MG63 (cell line): Measurements from ENCODE around the gene VRK1. TPM values are rescaled to one million over a fixed set of nuclear protein-coding genes. Genes with fewer than 3 reads are reported as not detected.

Experiments used
- DNase-seq: peaks from one replicate; pipeline ENCODE4 v3.0.0-alpha.2; 2020
- H3K27me3 ChIP-seq: fragments of 250-450 bp; sonication (Bioruptor Pico); 2 replicates; pipeline ENCODE4 v1.5.1; 2020; ENCODE audit warnings: mild to moderate bottlenecking, moderate library complexity
- H3K36me3 ChIP-seq: fragments of 250-450 bp; sonication (Bioruptor Pico); 2 replicates; pipeline ENCODE4 v1.5.1; 2020; ENCODE audit warnings: mild to moderate bottlenecking, moderate library complexity
- H3K4me3 ChIP-seq: fragments of 250-450 bp; sonication (Bioruptor Pico); 2 replicates; pipeline ENCODE4 v1.5.1; 2020; ENCODE audit warnings: mild to moderate bottlenecking, moderate library complexity
- H3K9me3 ChIP-seq: fragments of 250-450 bp; sonication (Bioruptor Pico); 2 replicates; pipeline ENCODE4 v1.5.1; 2020; ENCODE audit warnings: mild to moderate bottlenecking, moderate library complexity
- total RNA-seq: library from RNA; depleted of rRNA; stranded (reverse); fragments of >200 nt; shearing (Covaris generic); gene quantifications from 2 replicates; pipeline ENCODE4 v1.2.3, GENCODE V29; 2014; ENCODE audit warnings: low replicate concordance

Gene VRK1
- total RNA-seq, 1 experiment from 2014 or later = 34.0 TPM

GRCh38 chr14:96888593-96888992 is 91.4 kb downstream of the VRK1 start:
- Histone ChIP-seq H3K9me3 (no peaks in the 10 kb centered on the region), H3K27me3 (no peaks in the 10 kb centered on the region), H3K36me3 (no peaks in the 10 kb centered on the region), H3K4me3 (no peak overlapping the region)
- no peak for DNase-seq

GRCh38 chr14:96889091-96889490 is 91.9 kb downstream of the VRK1 start:
- no peak for DNase-seq
- Histone ChIP-seq H3K4me3 (no peak overlapping the region), H3K9me3 (no peaks in the 10 kb centered on the region), H3K27me3 (no peaks in the 10 kb centered on the region), H3K36me3 (no peaks in the 10 kb centered on the region)

- no peaks in the 10 kb centered on the region for H3K27me3 ChIP-seq
Observed at GRCh38 chr14:96893966-96894622, 96.9 kb downstream of the VRK1 start.

DNA sequence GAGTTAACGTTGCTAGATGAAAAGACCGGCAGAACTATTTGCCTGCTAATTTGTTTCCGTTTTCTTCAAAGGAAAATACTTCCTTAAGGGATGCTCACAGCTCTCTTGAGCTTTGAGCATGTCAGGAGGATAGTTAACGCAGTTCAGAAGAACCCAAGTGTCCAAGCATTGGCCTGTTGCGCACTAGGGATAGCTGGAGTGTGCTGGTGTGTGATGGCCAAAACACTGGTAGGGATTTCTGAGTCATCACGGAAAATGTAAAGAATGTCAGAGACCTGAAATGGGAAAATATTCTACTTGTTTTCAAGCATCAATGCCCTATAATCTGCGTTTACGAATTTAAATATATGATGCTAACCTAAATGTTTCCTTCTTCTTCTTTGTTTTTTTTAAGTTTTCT is 97.8 kb downstream of the VRK1 start:
- Histone ChIP-seq H3K4me3 (no peak overlapping the region), H3K9me3 (no peaks in the 10 kb centered on the region), H3K36me3 (no peaks in the 10 kb centered on the region), H3K27me3 (no peaks in the 10 kb centered on the region)
- DNase-seq = no peak

More at GRCh38 chr14:96893966-96894622, 96.9 kb downstream of the VRK1 start:
- Histone ChIP-seq H3K9me3 (no peaks in the 10 kb centered on the region), H3K36me3 (no peaks in the 10 kb centered on the region), H3K4me3 (no peak overlapping the region)
- DNase-seq = no peak

DNA sequence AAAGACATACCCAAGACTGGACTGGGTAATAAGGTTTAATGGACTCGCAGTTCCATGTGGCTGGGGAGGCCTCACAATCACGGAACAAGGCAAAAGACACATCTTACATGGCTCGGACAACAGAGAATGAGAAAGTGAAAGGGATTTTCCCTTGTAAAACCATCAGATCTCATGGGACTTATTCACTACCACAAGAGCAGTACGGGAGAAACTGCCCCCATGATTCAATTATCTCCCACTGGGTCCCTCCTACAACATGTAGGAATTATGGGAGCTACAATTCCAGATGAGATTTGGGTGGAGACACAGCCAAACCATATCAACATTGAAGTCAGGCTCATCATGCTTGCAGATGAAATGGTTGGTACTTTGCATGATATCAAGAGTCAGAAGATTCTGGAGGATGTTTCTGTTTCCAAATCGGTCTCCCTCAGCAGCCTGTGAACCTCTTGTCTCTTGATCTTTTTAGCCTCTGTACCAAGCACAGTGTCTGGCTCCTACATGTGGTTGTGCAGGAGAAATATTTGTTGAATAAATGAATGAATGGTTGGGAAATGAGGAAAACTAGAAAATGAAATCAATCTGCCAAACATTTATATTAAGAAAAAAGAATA is 98.6 kb downstream of the VRK1 start:
- no peak for DNase-seq
- Histone ChIP-seq H3K4me3 (no peak overlapping the region), H3K9me3 (no peaks in the 10 kb centered on the region), H3K36me3 (no peaks in the 10 kb centered on the region), H3K27me3 (no peaks in the 10 kb centered on the region)

GRCh38 chr14:96897184-96897583 is 100.0 kb downstream of the VRK1 start:
- no peaks in the 10 kb centered on the region for H3K36me3 ChIP-seq
- DNase-seq = no peak

GRCh38 chr14:96901227-96901626 is 104.0 kb downstream of the VRK1 start:
- DNase-seq = no peak
- Histone ChIP-seq H3K36me3 (no peaks in the 10 kb centered on the region), H3K4me3 (no peak overlapping the region), H3K27me3 (no peaks in the 10 kb centered on the region), H3K9me3 (no peaks in the 10 kb centered on the region)

More at GRCh38 chr14:96897184-96897583, 100.0 kb downstream of the VRK1 start:
- no peaks in the 10 kb centered on the region for H3K9me3 ChIP-seq
- no peak overlapping the region for H3K4me3 ChIP-seq
- H3K27me3 ChIP-seq = no peaks in the 10 kb centered on the region

DNA sequence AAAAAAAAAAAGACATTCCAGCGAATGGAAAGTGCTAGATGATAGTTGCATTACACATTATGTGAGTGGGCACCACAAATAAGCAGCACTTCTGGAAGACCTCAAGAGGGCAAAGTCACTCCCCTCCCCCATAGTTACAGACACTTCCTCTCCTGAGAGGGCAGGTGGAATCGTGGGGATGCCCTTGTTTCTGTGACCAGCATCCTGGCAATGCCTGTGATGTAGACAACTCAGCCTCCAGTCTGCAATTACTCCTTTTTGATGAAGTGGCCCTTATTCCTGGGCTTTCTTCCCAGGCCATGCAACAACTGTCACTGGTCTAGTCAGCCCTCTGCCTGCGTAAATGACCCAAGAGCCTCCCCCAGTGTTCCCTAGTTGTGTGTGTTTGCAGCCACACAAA is 104.8 kb downstream of the VRK1 start:
- Histone ChIP-seq H3K9me3 (no peaks in the 10 kb centered on the region), H3K36me3 (no peaks in the 10 kb centered on the region), H3K4me3 (no peak overlapping the region), H3K27me3 (no peaks in the 10 kb centered on the region)
- DNase-seq = no peak

DNA sequence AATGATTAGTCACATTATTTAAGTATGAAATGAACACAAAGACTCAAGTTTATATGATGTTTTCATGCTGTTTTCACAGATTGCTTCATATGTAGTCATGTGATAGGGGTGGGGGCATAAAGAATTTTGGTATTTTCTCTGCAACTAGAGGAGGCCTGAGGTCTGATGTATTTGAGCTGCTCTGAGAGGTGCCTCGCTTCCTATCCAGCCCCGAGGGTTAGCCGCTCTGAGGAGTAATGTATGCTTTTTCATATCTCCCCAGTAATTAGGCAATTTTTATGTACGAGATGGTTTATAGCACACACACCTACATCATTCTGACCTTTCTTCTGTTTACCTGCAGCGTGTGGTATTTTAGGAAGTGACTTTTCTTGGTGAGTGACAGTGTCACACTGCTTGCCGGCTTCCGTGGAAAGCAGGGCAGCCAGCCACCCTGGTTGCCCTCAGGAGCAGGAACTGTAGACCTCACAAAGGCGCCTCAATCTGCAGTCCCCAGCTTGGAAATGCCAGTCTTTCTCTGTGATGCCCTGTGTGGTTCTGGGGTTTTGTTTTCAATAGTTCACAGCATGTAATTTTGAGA is 106.4 kb downstream of the VRK1 start:
- H3K9me3 ChIP-seq = no peaks in the 10 kb centered on the region
- H3K4me3 ChIP-seq = no peak overlapping the region
- no peaks in the 10 kb centered on the region for H3K27me3 ChIP-seq
- no peaks in the 10 kb centered on the region for H3K36me3 ChIP-seq
- no peak for DNase-seq

- no peak for DNase-seq
- Histone ChIP-seq H3K4me3 (no peak overlapping the region), H3K9me3 (no peaks in the 10 kb centered on the region), H3K36me3 (no peaks in the 10 kb centered on the region), H3K27me3 (no peaks in the 10 kb centered on the region)
Observed at GRCh38 chr14:96904201-96904600, 107.0 kb downstream of the VRK1 start.

DNA sequence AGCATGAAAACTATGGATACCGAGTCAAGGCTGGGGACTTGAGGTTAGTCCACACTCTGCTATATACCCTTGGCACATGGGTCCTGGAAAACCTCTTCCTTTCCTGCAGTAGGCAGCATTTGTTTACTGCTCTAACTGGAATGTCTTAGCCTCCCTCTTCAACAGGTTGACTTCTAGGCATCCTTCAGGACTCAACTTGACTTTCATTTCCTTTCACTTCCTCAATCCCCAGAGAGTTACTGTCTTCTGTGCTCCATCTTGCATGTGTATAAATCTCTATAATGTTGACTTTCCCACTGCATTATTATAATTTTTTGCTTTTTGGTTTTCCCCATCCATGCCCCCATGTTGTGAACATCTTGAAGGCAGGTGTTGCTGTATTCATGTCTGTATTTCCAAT is 107.9 kb downstream of the VRK1 start:
- DNase-seq = no peak
- no peak overlapping the region for H3K4me3 ChIP-seq
- no peaks in the 10 kb centered on the region for H3K27me3 ChIP-seq
- no peaks in the 10 kb centered on the region for H3K9me3 ChIP-seq
- no peaks in the 10 kb centered on the region for H3K36me3 ChIP-seq

- no peak for DNase-seq
- no peak overlapping the region for H3K4me3 ChIP-seq
- no peaks in the 10 kb centered on the region for H3K36me3 ChIP-seq
- no peaks in the 10 kb centered on the region for H3K27me3 ChIP-seq
- H3K9me3 ChIP-seq = no peaks in the 10 kb centered on the region
Observed at GRCh38 chr14:96905825-96906224, 108.6 kb downstream of the VRK1 start.

GRCh38 chr14:96906434-96906833 is 109.3 kb downstream of the VRK1 start:
- DNase-seq = no peak
- Histone ChIP-seq H3K36me3 (no peaks in the 10 kb centered on the region), H3K9me3 (no peaks in the 10 kb centered on the region), H3K27me3 (no peaks in the 10 kb centered on the region), H3K4me3 (no peak overlapping the region)

DNA sequence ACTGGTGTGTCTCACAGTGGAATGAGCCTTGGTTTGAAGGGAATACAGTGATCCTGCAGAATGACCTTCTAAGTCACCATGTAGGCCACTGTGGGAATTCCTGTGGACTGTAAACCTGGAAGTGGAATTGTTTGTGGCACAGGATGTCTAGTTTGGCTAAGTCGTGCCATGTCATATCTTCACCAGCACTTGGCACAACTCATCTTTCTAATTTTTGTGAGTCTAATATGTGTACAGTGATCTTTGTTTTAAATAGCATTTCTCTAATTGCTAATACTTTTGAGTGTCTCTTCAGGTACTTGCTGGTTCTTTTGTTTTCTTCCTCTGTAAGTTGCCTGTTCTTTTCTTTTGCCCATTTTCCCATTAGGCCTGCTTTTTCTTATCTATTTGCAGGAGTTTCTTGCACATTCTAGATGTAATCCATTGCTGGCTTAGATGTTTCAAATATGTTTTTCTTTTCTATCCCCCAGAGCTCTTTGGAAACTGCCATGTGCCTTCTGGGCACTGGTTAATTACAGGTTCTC is 112.7 kb downstream of the VRK1 start:
- no peak for DNase-seq

DNA sequence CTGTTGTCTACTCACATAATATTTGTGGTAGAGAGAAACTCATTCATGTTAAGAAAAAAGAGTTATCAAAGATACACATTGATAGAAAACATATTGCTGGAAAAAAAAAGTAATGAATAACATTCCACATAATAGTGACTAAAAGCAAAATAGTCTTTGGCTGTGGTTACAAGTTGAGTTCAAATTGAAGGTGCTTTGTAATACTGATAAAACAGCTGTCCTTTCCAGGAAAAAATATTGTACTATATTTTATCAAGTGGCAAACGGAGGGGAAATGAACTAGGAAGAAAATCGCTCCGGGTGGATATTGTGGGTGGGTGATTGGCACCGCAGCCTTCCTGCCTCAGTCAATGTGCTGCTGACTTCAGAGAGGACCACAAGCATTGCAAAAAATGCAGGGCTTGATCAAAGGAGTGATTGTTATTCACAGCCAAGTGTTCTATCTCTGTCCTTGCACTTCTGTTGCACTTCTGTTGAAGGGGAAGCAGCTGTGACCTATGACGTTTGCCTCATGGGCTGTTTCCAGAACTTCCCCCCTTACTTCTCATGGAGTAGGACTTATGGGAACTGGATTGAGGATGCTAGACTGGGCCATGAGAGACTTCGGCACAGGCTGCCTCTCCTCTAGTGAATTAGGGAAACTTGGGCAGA is 114.4 kb downstream of the VRK1 start:
- H3K27me3 ChIP-seq = no peaks in the 10 kb centered on the region
- H3K36me3 ChIP-seq = no peaks in the 10 kb centered on the region
- no peaks in the 10 kb centered on the region for H3K9me3 ChIP-seq
- DNase-seq = no peak
- no peak overlapping the region for H3K4me3 ChIP-seq

More for the DNA sequence above, 112.7 kb downstream of the VRK1 start:
- Histone ChIP-seq H3K9me3 (no peaks in the 10 kb centered on the region), H3K27me3 (no peaks in the 10 kb centered on the region), H3K36me3 (no peaks in the 10 kb centered on the region), H3K4me3 (no peak overlapping the region)

GRCh38 chr14:96914571-96915128 is 117.5 kb downstream of the VRK1 start:
- H3K4me3 ChIP-seq = no peak overlapping the region
- H3K36me3 ChIP-seq = no peaks in the 10 kb centered on the region
- H3K27me3 ChIP-seq = no peaks in the 10 kb centered on the region
- H3K9me3 ChIP-seq = no peaks in the 10 kb centered on the region
- DNase-seq = no peak

GRCh38 chr14:96915478-96915877 is 118.3 kb downstream of the VRK1 start:
- no peak for DNase-seq
- Histone ChIP-seq H3K36me3 (no peaks in the 10 kb centered on the region), H3K4me3 (no peak overlapping the region), H3K27me3 (no peaks in the 10 kb centered on the region), H3K9me3 (no peaks in the 10 kb centered on the region)
